Parietal lobe (tissue), 1 donor: ENCODE data around the gene MELTF. TPM values are rescaled to one million over a fixed set of nuclear protein-coding genes. Genes with fewer than 3 reads are reported as not detected.

Experiments
- total RNA-seq: library from RNA; depleted of rRNA; stranded (reverse); fragments of >200 nt; gene quantifications from one replicate; pipeline ENCODE4 v1.2.3, GENCODE V29; 2014

MELTF gene
- 3.4 TPM for total RNA-seq

GRCh38 chr3:197029511-197030167 lies at the start of gene MELTF:
TSS of gene MELTF (minus strand) at chr3:197029817. CDS start at chr3:197029702, 115 bp downstream.

GRCh38 chr3:196968233-196969133 lies 61.1 kb downstream of the MELTF start, which contains the start of gene PIGZ:
TSS of gene PIGZ (minus strand) at chr3:196968833. CDS start at chr3:196952031, 16,802 bp downstream.

Other genes starting within 250 kb of the MELTF start
- gene SENP5, start 161.9 kb downstream of the MELTF start, total RNA-seq: 77.3 TPM
- 84.2 TPM for gene NCBP2, start 87.3 kb downstream of the MELTF start, total RNA-seq
- 9.1 TPM for gene PIGZ, start 61.0 kb downstream of the MELTF start, total RNA-seq